ENCODE results near the gene MITD1.
"Not testable (repeated sequence)": the region's sequence is repeated elsewhere in the genome, so short reads cannot be mapped to it uniquely, and the experiment has no call there.

MITD1 gene

GRCh38 chr2:99139003-99139402 is 41.9 kb downstream of the MITD1 start:
- TF ChIP-seq ZNF274 (IDR thresholded peaks at IDR 0.05; ENCODE audit: low read depth, low read length) (no peak), SUZ12 (IDR thresholded peaks at IDR 0.05; ENCODE audit: extremely low read depth, insufficient read depth, insufficient read length) (no peak), YY1 (IDR thresholded peaks at IDR 0.05; ENCODE audit: insufficient read depth, insufficient read length) (no peak)
- H3K9me3 ChIP-seq (ENCODE audit: insufficient read depth, low read length): peaks cover 11% of the 10 kb centered on the region
- no peaks in the 10 kb centered on the region for H3K4me1 ChIP-seq (ENCODE audit: insufficient read depth, insufficient read length)
- no peak for DNase-seq (ENCODE audit: low read depth, low spot score)
- no peak overlapping the region for H3K9ac ChIP-seq (ENCODE audit: insufficient read length, low read depth)
- no peaks in the 10 kb centered on the region for H3K36me3 ChIP-seq (ENCODE audit: insufficient read depth, insufficient read length, low read length)
- H3K4me3 ChIP-seq (ENCODE audit: insufficient read length, low read depth): no peak overlapping the region
- peaks cover 9% of the 10 kb centered on the region for H3K27me3 ChIP-seq (ENCODE audit: insufficient read depth, insufficient read length)

- H3K9ac ChIP-seq (ENCODE audit: insufficient read length, low read depth); H3K4me1 ChIP-seq (ENCODE audit: insufficient read depth, insufficient read length); DNase-seq (ENCODE audit: low read depth, low spot score); H3K36me3 ChIP-seq (ENCODE audit: insufficient read depth, insufficient read length, low read length); H3K4me3 ChIP-seq (ENCODE audit: insufficient read length, low read depth); H3K27me3 ChIP-seq (ENCODE audit: insufficient read depth, insufficient read length): not testable (repeated sequence)
- H3K9me3 ChIP-seq (ENCODE audit: insufficient read depth, low read length): peaks cover 16% of the 10 kb centered on the region
Measured at GRCh38 chr2:99135044-99135556, 45.8 kb downstream of the MITD1 start.

GRCh38 chr2:99127981-99128380 is 52.9 kb downstream of the MITD1 start:
- Histone ChIP-seq H3K4me3 (ENCODE audit: insufficient read length, low read depth) (no peak overlapping the region), H3K9ac (ENCODE audit: insufficient read length, low read depth) (no peak overlapping the region), H3K36me3 (ENCODE audit: insufficient read depth, insufficient read length, low read length) (peaks cover 14% of the 10 kb centered on the region), H3K27me3 (ENCODE audit: insufficient read depth, insufficient read length) (no peaks in the 10 kb centered on the region), H3K4me1 (ENCODE audit: insufficient read depth, insufficient read length) (no peaks in the 10 kb centered on the region), H3K9me3 (ENCODE audit: insufficient read depth, low read length) (peaks cover 4% of the 10 kb centered on the region; the same call in 1 of the 2 replicates)
- no peak for DNase-seq (ENCODE audit: low read depth, low spot score)
- TF ChIP-seq SUZ12 (IDR thresholded peaks at IDR 0.05; ENCODE audit: extremely low read depth, insufficient read depth, insufficient read length) (no peak), ZNF274 (IDR thresholded peaks at IDR 0.05; ENCODE audit: low read depth, low read length) (no peak), YY1 (IDR thresholded peaks at IDR 0.05; ENCODE audit: insufficient read depth, insufficient read length) (no peak)

Data from NT2/D1 (cell line).